NB4 (cell line): ENCODE data around the gene AIG1.

Source experiments
- MYC ChIP-seq: IDR thresholded peaks from 2 replicates; pipeline ENCODE4 v1.6.1; 2011; ENCODE audit warnings: low read depth, low read length
- POLR2A ChIP-seq: IDR thresholded peaks from 2 replicates; pipeline ENCODE4 v1.6.1; 2011; ENCODE audit warnings: mild to moderate bottlenecking; ENCODE audit not compliant: insufficient read length; ENCODE audit errors: extremely low read depth
- TF ChIP-seq, protein P1 (sequence below): IDR thresholded peaks from one replicate; pipeline ENCODE4 v1.5.1; 2012; ENCODE audit warnings: low read depth, low read length
- TF ChIP-seq, protein P2 (sequence below): IDR thresholded peaks from 2 replicates; pipeline ENCODE4 v1.6.1; 2011; ENCODE audit warnings: low read depth, low read length

DNA sequence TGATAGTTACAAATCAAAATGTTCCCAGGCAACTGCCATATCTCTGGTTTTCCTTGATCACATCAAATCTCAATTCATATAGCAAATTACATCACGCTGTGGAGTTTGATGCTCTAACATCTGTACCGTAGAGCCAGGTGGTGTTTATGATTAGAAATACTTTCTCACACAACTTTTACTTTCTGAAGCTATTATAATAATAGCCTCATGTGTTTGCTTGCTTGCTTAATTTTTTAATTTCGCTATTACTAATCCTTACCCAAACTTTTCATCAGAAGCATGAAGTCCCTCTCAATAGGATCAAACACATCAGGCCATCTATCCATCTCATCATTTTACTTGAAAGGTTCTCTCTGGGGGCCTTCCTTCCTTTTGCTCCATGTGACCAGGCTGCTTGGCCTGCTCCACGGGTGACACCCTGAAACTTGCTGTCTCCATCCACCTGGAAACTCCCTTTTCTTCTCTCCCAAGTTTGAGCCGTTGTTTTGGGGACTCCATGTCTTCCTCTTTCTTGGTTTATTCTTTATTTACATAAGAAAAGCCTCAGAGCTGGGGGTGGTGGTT is 314.4 kb downstream of the AIG1 start:
- TF ChIP-seq, protein P1, sequence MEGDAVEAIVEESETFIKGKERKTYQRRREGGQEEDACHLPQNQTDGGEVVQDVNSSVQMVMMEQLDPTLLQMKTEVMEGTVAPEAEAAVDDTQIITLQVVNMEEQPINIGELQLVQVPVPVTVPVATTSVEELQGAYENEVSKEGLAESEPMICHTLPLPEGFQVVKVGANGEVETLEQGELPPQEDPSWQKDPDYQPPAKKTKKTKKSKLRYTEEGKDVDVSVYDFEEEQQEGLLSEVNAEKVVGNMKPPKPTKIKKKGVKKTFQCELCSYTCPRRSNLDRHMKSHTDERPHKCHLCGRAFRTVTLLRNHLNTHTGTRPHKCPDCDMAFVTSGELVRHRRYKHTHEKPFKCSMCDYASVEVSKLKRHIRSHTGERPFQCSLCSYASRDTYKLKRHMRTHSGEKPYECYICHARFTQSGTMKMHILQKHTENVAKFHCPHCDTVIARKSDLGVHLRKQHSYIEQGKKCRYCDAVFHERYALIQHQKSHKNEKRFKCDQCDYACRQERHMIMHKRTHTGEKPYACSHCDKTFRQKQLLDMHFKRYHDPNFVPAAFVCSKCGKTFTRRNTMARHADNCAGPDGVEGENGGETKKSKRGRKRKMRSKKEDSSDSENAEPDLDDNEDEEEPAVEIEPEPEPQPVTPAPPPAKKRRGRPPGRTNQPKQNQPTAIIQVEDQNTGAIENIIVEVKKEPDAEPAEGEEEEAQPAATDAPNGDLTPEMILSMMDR: no peak
- TF ChIP-seq POLR2A (no peak), MYC (no peak)
- TF ChIP-seq, protein P2, sequence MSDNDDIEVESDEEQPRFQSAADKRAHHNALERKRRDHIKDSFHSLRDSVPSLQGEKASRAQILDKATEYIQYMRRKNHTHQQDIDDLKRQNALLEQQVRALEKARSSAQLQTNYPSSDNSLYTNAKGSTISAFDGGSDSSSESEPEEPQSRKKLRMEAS: no peak
